ENCODE measurements around the gene NCAM2. TPM values are rescaled to one million over a fixed set of nuclear protein-coding genes. Genes with fewer than 3 reads are reported as not detected.

NCAM2 gene
- total and polyA plus RNA-seq, 2 experiments from 2014 or later, result 0.36 to 0.83 TPM

- no peaks in the 10 kb centered on the region for H3K27me3 ChIP-seq (ENCODE audit: insufficient read depth)
- H3K36me3 Mint-ChIP-seq (ENCODE audit: low read depth), result no peaks in the 10 kb centered on the region
- no peaks in the 10 kb centered on the region for H3F3A ChIP-seq (replicated peaks; ENCODE audit: low read depth)
- no peaks in the 10 kb centered on the region for H3K9me3 Mint-ChIP-seq
- no peak for DNase-seq (ENCODE audit: low spot score)
- H3K4me2 ChIP-seq, result no peak overlapping the region
- H3K27me3 Mint-ChIP-seq (ENCODE audit: insufficient read depth, low read depth, poor library complexity), result no peaks in the 10 kb centered on the region
- H3K79me2 ChIP-seq (replicated peaks; ENCODE audit: insufficient read depth), result no peaks in the 10 kb centered on the region
- no peak for TF ChIP-seq EZH2 (IDR thresholded peaks at IDR 0.05; ENCODE audit: low read depth, unreplicated experiment)
- no peak for TF ChIP-seq REST (IDR thresholded peaks at IDR 0.05; ENCODE audit: unreplicated experiment)
- no peak for TF ChIP-seq STAT1 (IDR thresholded peaks at IDR 0.05; ENCODE audit: unreplicated experiment)
- TF ChIP-seq ZNF114 (CRISPR knock-in tag; IDR thresholded peaks at IDR 0.05), result no peak
- no peak for TF ChIP-seq ETS1 (IDR thresholded peaks at IDR 0.05)
- no peak for TF ChIP-seq NANOG (IDR thresholded peaks at IDR 0.05; ENCODE audit: borderline replicate concordance)
- no peak for TF ChIP-seq CTCF (conservative IDR thresholded peaks at IDR 0.05; ENCODE audit: low read depth in 2 of 2)
- TF ChIP-seq POLR2AphosphoS5 (IDR thresholded peaks at IDR 0.05; ENCODE audit: low read depth), result no peak
- no peak for TF ChIP-seq JUNB (IDR thresholded peaks at IDR 0.05; ENCODE audit: unreplicated experiment)
- TF ChIP-seq EZH2phosphoT487 (IDR thresholded peaks at IDR 0.05; ENCODE audit: unreplicated experiment), result no peak
- no peak for TF ChIP-seq ZNF462 (CRISPR knock-in tag; IDR thresholded peaks at IDR 0.05)
- TF ChIP-seq CREB1 (CRISPR knock-in tag; IDR thresholded peaks at IDR 0.05; ENCODE audit: low read depth), result no peak
- no peak for TF ChIP-seq ZNF331 (CRISPR knock-in tag; IDR thresholded peaks at IDR 0.05; ENCODE audit: low read depth)
- no peaks in the 10 kb centered on the region for H3K4me1 ChIP-seq (ENCODE audit: insufficient read depth)
- H4K20me1 ChIP-seq (replicated peaks; ENCODE audit: insufficient read depth), result no peaks in the 10 kb centered on the region
- no peaks in the 10 kb centered on the region for H3K9me2 ChIP-seq (ENCODE audit: insufficient read depth)
- ATAC-seq, result no peak
- H3K4me3 Mint-ChIP-seq, result no peak overlapping the region
- H3K27ac Mint-ChIP-seq, result no peak overlapping the region
- H3K27ac ChIP-seq (ENCODE audit: low read depth), result no peak overlapping the region
- H3K36me3 ChIP-seq (ENCODE audit: insufficient read depth), result no peaks in the 10 kb centered on the region
- no peaks in the 10 kb centered on the region for H3K4me1 Mint-ChIP-seq
- H3K4me3 ChIP-seq, result no peak overlapping the region
- H2AFZ ChIP-seq, result no peak overlapping the region
These were observed 161.2 kb downstream of the NCAM2 start for GRCh38 chr21:21159253-21159899.

All from GM23338 (cell line).